ENCODE results near the gene MIER1.

Gene MIER1

GRCh38 chr1:67019121-67019520 lies 94.3 kb downstream of the MIER1 start:
- no peak for TF ChIP-seq CTCF (IDR thresholded peaks at IDR 0.05; ENCODE audit: low read depth, low read length)
- DNase-seq (ENCODE audit: extremely low read depth, low read depth), result no peak

- no peak for DNase-seq (ENCODE audit: extremely low read depth, low read depth)
- no peak for TF ChIP-seq CTCF (IDR thresholded peaks at IDR 0.05; ENCODE audit: low read depth, low read length)
Measured at GRCh38 chr1:67019600-67020136, 94.9 kb downstream of the MIER1 start.

GRCh38 chr1:67020304-67020703 lies 95.5 kb downstream of the MIER1 start:
- no peak for TF ChIP-seq CTCF (IDR thresholded peaks at IDR 0.05; ENCODE audit: low read depth, low read length)
- no peak for DNase-seq (ENCODE audit: extremely low read depth, low read depth)

GRCh38 chr1:67020765-67021164 lies 96.0 kb downstream of the MIER1 start:
- no peak for TF ChIP-seq CTCF (IDR thresholded peaks at IDR 0.05; ENCODE audit: low read depth, low read length)
- no peak for DNase-seq (ENCODE audit: extremely low read depth, low read depth)

- no peak for DNase-seq (ENCODE audit: extremely low read depth, low read depth)
- no peak for TF ChIP-seq CTCF (IDR thresholded peaks at IDR 0.05; ENCODE audit: low read depth, low read length)
Measured at GRCh38 chr1:67029472-67029871, 104.7 kb downstream of the MIER1 start.

- no peak for DNase-seq (ENCODE audit: extremely low read depth, low read depth)
Measured at GRCh38 chr1:67031121-67031858, 106.5 kb downstream of the MIER1 start.

More at GRCh38 chr1:67031121-67031858, 106.5 kb downstream of the MIER1 start:
- TF ChIP-seq CTCF (IDR thresholded peaks at IDR 0.05; ENCODE audit: low read depth, low read length), result no peak
